GM10847 (cell line): ENCODE measurements around the gene ADAMTS1.

ENCODE experiments used
- POLR2A ChIP-seq: IDR thresholded peaks from 2 replicates; pipeline ENCODE4 v1.6.1; 2011; ENCODE audit not compliant: insufficient read length; ENCODE audit errors: extremely low read depth

The ADAMTS1 gene

GRCh38 chr21:26834181-26834905 is 10.9 kb downstream of the ADAMTS1 start:
- no peak for TF ChIP-seq POLR2A

- TF ChIP-seq POLR2A: no peak
These were observed 11.7 kb downstream of the ADAMTS1 start for GRCh38 chr21:26833460-26833939.

GRCh38 chr21:26833011-26833410 is 12.2 kb downstream of the ADAMTS1 start:
- TF ChIP-seq POLR2A: no peak

- no peak for TF ChIP-seq POLR2A
These were observed 12.7 kb downstream of the ADAMTS1 start for GRCh38 chr21:26832546-26832945.

DNA sequence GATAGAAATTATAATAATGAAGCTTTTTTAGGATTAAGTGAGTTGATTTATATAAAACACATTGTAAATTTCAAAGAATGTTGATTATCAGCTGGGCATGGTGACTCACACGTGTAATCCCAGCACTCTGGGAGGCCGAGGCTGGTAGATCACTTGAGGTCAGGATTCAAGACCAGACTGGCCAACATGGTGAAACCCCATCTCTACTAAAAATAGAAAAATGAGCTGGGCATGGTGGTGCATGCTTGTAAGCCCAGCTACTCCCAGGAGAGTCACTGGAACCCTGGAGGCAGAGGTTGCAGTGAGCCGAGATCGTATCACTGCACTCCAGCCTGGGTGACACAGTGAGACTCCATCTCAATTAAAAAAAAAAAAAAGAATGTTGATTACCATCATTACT is 18.4 kb downstream of the ADAMTS1 start:
- no peak for TF ChIP-seq POLR2A

GRCh38 chr21:26820509-26820908 is 24.7 kb downstream of the ADAMTS1 start:
- TF ChIP-seq POLR2A: no peak

DNA sequence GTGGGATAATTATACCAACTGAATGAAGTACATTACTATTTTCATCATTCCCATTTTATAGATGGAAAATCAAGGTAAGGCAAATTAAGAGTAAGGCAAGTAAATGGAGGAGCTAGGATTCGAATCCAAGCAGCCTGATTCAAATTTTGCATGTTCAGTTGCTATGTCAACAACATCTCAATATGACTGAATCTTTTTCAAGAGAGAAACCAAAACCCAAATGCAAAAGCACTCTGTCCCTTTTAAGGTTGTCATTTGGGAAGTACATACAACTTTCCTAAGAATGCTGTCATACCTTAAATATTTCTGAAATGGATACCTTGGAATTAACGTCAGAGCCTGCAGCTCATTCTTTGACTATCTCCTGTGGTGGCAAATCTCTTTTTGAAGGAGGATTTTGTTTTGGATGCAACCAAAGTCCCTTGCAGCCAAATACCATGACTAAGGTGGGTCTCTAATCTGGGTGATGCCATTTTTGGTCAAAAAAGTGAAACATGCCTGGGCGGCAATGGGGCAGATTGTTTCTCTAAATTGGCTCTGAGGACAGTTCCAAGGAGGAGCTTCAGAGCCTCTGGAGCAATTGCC is 25.4 kb downstream of the ADAMTS1 start:
- TF ChIP-seq POLR2A: no peak

- no peak for TF ChIP-seq POLR2A
These were observed 26.3 kb downstream of the ADAMTS1 start for GRCh38 chr21:26818906-26819305.

DNA sequence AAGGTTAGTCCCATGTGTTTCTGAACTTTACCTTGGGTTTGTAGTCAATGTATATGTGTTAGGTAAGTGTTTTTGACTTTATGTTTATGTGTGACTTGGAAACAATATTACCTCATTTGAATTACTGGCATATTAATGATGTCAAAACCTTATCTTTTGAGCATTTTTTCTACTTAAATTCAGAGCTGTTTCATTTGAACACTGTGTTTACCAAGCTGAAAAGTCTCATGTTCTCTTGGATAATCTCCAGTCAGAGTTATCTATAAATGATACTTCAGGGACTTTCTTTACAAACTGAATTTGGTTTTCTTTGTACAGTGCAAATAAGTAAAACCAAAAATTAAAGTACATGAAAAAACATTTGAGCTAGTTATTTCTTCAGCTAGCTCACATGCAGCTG is 30.0 kb downstream of the ADAMTS1 start:
- TF ChIP-seq POLR2A: no peak

DNA sequence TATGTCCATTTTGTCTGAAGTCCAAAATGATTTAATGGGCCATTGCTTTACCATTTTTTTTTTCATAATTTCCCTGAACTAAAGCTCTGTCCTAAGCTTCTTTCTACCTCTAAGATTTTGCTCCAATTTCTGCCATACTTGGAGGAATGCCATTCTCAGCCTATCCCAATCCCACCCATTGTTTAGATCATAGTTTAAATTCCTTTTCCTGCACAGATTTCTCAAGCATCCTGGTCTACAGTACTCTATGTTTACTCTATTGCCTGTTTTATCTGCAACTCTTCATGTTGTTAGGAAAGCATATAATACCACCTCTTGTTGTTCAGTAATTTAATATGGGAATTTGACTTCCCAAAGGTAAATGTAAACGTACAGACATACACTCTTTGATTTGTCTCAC is 30.8 kb downstream of the ADAMTS1 start:
- no peak for TF ChIP-seq POLR2A

GRCh38 chr21:26813426-26813998 is 31.7 kb downstream of the ADAMTS1 start:
- no peak for TF ChIP-seq POLR2A

DNA sequence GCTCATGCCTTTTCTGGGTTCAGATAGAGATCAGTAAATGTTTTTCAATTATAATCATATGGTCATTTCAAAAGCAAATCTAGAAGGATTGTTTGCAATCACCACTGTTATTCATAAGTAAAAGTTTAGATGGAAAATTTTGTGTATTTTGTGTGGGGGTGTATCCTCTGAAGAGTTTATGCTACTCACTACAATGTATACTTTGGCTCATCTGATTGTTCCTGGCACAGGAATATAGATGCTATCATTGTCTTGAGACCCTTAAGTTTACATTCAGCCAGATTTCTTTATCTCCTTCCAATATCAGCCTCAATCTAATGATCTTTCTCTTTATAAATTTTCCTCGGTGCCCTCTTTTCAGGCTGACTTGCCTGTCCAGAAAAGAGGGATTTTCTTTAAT is 33.0 kb downstream of the ADAMTS1 start:
- TF ChIP-seq POLR2A: no peak

GRCh38 chr21:26811482-26811881 is 33.7 kb downstream of the ADAMTS1 start:
- no peak for TF ChIP-seq POLR2A

DNA sequence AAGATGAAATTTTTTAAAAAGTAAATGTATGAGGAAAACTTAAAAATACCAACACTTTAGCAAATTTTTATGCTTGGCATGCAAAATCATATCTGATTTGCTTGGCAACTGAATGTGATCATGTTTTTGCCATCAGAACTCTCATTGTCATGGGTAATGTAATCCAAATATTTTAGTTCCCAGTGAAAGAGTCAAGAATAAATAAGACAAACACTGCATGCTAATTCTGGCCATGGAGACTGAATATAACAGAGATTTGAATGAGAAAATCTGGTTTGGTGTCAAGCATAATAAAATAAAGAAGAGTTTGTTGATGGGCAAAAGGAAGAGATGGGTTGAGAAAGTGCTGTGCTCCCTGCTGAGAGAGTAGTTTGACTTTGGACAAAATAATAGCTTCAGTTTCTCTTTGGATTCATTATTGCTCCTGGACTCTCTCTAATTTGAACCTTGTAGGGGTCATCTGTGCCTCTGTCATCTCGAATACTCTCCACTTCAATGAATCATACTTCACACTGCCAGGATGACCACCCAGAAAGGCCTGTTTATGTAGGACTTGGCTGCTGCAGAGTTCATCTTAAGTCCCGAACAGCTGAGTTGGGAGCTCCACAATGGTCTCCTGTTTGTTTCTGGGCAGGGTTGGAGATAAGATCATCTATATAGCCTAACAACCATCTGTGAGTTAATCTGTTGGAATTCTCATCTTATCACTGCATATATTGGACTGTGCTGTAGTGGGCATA is 34.4 kb downstream of the ADAMTS1 start:
- no peak for TF ChIP-seq POLR2A

DNA sequence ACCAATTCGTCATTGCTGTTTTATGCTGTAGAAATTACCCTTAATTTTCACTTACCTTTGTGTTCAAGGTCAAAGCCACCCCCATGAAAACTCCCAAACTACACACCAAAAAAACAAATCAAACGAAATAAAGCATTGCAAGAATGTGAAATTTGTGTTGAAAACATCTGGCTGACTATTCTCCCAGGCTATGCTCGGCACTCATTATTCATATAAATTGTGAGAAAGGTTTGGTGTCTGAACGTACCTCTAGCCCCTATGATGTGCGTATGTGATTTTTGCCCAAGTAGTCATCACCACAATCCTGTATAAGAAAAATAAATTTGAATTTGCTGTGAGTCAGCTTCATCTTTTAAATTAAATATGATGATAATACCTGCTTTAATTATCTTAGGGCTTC is 34.9 kb downstream of the ADAMTS1 start:
- TF ChIP-seq POLR2A: no peak

DNA sequence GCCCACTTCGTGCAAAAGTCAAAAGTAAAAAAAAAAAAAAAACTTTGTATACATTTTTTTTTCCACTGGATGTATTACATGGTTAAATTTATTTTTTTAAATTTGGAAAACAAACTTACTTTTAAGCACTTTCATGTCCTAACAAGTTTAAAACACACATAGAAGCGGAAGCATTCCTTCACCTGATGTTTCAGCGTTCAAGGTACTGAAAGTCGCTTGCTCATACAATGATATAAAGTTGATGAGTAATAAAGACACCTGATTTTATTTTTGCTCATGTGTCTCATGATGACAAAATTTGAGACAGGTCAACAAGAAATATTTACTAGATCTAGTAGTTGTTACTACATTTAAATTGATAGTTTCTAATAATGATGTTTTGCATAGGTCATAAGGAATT is 35.5 kb downstream of the ADAMTS1 start:
- no peak for TF ChIP-seq POLR2A

DNA sequence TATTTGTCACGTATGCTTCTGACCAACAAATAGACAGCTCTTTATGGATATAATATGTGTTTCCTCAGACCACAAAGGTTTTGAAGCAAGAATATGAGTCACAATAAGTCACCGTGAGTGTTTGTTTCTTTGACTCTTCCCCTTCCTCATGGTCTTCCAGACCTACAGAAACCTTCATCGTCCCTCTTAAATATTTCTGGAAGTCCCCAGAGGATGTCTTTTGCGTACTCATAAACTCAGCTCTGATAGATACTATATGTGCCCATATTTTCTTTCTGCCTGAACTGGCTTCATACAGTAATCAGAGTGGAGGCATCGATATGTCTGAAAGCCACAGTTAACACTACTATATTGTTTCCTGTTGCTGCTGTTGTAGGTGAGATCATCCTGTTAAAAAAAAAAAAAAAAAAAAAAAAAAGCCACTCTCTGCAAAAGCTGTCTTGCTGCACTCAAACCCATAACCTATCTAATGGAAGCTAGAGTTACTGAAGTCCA is 38.4 kb downstream of the ADAMTS1 start:
- no peak for TF ChIP-seq POLR2A
